Loucy (cell line): ENCODE data around the gene JPT2.

Source experiments
- EZH2phosphoT487 ChIP-seq: fragments of 200-600 bp; IDR thresholded peaks from 2 replicates; pipeline ENCODE4 v1.6.1; 2018; ENCODE audit warnings: antibody characterized with exemption, mild to moderate bottlenecking, moderate library complexity, borderline replicate concordance
- TF ChIP-seq, protein P1 (sequence below): fragments of 200-600 bp; sonication (generic); conservative IDR thresholded peaks from 2 replicates; pipeline ENCODE4 v1.5.1; 2014; ENCODE audit warnings: mild to moderate bottlenecking, antibody characterized with exemption, low read length

DNA sequence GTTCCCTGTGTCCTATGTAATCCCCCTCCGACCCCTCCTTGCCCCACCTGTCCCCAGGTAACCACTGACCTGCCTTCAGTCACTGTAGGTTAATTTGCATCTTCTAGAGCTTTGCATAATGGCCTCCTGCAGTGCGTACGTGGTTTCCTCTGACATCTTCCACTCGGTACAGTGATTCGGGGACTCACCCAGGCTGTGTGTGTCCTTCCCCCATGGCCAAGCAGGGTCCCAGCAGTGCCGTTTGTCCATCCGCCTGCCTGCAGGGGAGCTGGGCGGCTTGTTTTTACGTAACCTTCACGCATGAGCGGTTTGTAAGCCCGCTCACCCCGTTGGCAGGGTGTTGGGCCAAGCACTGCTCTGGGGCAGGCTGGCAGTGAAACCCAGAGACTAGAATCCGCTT is 35.9 kb downstream of the JPT2 start:
- TF ChIP-seq, protein P1, sequence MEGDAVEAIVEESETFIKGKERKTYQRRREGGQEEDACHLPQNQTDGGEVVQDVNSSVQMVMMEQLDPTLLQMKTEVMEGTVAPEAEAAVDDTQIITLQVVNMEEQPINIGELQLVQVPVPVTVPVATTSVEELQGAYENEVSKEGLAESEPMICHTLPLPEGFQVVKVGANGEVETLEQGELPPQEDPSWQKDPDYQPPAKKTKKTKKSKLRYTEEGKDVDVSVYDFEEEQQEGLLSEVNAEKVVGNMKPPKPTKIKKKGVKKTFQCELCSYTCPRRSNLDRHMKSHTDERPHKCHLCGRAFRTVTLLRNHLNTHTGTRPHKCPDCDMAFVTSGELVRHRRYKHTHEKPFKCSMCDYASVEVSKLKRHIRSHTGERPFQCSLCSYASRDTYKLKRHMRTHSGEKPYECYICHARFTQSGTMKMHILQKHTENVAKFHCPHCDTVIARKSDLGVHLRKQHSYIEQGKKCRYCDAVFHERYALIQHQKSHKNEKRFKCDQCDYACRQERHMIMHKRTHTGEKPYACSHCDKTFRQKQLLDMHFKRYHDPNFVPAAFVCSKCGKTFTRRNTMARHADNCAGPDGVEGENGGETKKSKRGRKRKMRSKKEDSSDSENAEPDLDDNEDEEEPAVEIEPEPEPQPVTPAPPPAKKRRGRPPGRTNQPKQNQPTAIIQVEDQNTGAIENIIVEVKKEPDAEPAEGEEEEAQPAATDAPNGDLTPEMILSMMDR, result no peak
- TF ChIP-seq EZH2phosphoT487, result no peak
